MM.1S (cell line): Measurements from ENCODE around the gene UFC1.

Experiments
- EZH2 ChIP-seq: fragments of 300-600 bp; sonication (generic); optimal IDR thresholded peaks from 2 replicates; pipeline ENCODE3; 2017; ENCODE audit warnings: low read depth, mild to moderate bottlenecking, antibody characterized with exemption, low read length, mixed read lengths
- EZH2phosphoT487 ChIP-seq: fragments of 300-600 bp; sonication (generic); IDR thresholded peaks from 2 replicates; pipeline ENCODE4 v1.6.1; 2018; ENCODE audit warnings: antibody characterized with exemption, low read length
- TF ChIP-seq, protein P1 (sequence below): fragments of 300-600 bp; sonication (generic); IDR thresholded peaks from 2 replicates; pipeline ENCODE4 v1.5.1; 2016; ENCODE audit warnings: antibody characterized with exemption, low read length, mixed read lengths

DNA sequence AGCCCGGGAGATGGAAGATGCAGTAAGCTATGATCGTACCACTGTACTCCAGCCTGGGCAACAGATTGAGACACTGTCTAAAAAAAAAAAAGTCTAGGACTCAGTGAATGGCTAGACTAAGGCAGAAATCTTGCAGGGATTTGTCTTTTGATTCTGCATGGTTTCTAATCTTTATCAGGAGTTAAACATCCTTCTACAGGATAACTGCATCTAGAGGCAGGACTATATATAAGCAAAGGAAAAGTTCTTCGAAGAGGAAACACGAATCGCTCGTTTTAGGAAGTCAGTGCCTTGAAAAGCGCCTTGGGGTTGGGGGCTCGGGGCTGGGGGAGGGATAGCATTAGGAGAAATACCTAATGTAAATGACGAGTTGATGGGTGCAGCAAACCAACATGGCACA lies 602 bp upstream of the UFC1 start:
- TF ChIP-seq, protein P1, sequence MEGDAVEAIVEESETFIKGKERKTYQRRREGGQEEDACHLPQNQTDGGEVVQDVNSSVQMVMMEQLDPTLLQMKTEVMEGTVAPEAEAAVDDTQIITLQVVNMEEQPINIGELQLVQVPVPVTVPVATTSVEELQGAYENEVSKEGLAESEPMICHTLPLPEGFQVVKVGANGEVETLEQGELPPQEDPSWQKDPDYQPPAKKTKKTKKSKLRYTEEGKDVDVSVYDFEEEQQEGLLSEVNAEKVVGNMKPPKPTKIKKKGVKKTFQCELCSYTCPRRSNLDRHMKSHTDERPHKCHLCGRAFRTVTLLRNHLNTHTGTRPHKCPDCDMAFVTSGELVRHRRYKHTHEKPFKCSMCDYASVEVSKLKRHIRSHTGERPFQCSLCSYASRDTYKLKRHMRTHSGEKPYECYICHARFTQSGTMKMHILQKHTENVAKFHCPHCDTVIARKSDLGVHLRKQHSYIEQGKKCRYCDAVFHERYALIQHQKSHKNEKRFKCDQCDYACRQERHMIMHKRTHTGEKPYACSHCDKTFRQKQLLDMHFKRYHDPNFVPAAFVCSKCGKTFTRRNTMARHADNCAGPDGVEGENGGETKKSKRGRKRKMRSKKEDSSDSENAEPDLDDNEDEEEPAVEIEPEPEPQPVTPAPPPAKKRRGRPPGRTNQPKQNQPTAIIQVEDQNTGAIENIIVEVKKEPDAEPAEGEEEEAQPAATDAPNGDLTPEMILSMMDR: no peak
- no peak for TF ChIP-seq EZH2
- no peak for TF ChIP-seq EZH2phosphoT487
